SK-N-MC (cell line): ENCODE results near the gene ITGA1.

ENCODE experiments used
- EZH2 ChIP-seq: fragments of 200-600 bp; sonication (generic); IDR thresholded peaks from one replicate; pipeline ENCODE4 v1.6.1; 2017; ENCODE audit warnings: antibody characterized with exemption
- FOXP2 ChIP-seq: optimal IDR thresholded peaks from 2 replicates; pipeline ENCODE3; 2011; ENCODE audit warnings: mild to moderate bottlenecking, moderate library complexity; ENCODE audit not compliant: insufficient read depth; ENCODE audit errors: extremely low read length, control extremely low read depth
- POLR2AphosphoS5 ChIP-seq: IDR thresholded peaks from 2 replicates; pipeline ENCODE4 v1.6.1; 2012; ENCODE audit warnings: mild to moderate bottlenecking, low read depth, low read length, borderline replicate concordance

GRCh38 chr5:52748590-52748989 lies 39.1 kb upstream of the ITGA1 start:
- TF ChIP-seq EZH2, result no peak
- TF ChIP-seq POLR2AphosphoS5, result no peak
- no peak for TF ChIP-seq FOXP2
